ENCODE measurements around the gene ETS1. TPM values are rescaled to one million over a fixed set of nuclear protein-coding genes. Genes with fewer than 3 reads are reported as not detected.
A peak's percentile ranks its signal among the peaks of the same experiment; 100 is the strongest.

ETS1 gene
- total RNA-seq, 2 experiments from 2014 or later, result 436 to 444 TPM

- H3K4me3 Mint-ChIP-seq, result peak overlapping the region; percentile 69
- peak overlapping the region; percentile 92 for H3K27ac Mint-ChIP-seq
- H3K9me3 Mint-ChIP-seq, result no peaks in the 10 kb centered on the region
- ChIA-PET CTCF (interaction anchor here (0.8 to 2.3 kb wide), 14 partner anchors 11 to 212 kb away, joined by 3 to 21 read pairs (median 6); no protein-coding TSS in a partner anchor), POLR2A (interaction anchor here (0.9 to 14.5 kb wide), 16 partner anchors 9 to 210 kb away, joined by 3 to 407 read pairs (median 8); partner anchors contain the start of gene FLI1)
- H3K4me1 Mint-ChIP-seq (ENCODE audit: low read depth), result peaks cover 98% of the 10 kb centered on the region
- peak; percentile 57 for DNase-seq
- no peaks in the 10 kb centered on the region for H3K27me3 Mint-ChIP-seq
- H3K36me3 Mint-ChIP-seq, result peaks cover 98% of the 10 kb centered on the region
- intact Hi-C loops (cut with micrococcal nuclease), result loop anchor here (5.0 kb wide), 1 partner anchor 214 kb away; no protein-coding TSS in a partner anchor
Measured at GRCh38 chr11:128483211-128483788, 104.1 kb downstream of the ETS1 start.

GRCh38 chr11:128482512-128483191 is 104.7 kb downstream of the ETS1 start:
- H3K27ac Mint-ChIP-seq, result peak overlapping the region; percentile 92
- POLR2A ChIA-PET, result interaction anchor here (1.1 to 14.5 kb wide), 14 partner anchors 10 to 211 kb away, joined by 4 to 407 read pairs (median 8); partner anchors contain the start of gene FLI1
- H3K27me3 Mint-ChIP-seq, result no peaks in the 10 kb centered on the region
- no peaks in the 10 kb centered on the region for H3K9me3 Mint-ChIP-seq
- CTCF ChIA-PET, result interaction anchor here (0.8 to 2.0 kb wide), 11 partner anchors 10 to 213 kb away, joined by 3 to 21 read pairs (median 7); no protein-coding TSS in a partner anchor
- DNase-seq, result peak; percentile 80
- peaks cover 96% of the 10 kb centered on the region for H3K4me1 Mint-ChIP-seq (ENCODE audit: low read depth)
- peaks cover 96% of the 10 kb centered on the region for H3K36me3 Mint-ChIP-seq
- intact Hi-C loops (cut with micrococcal nuclease), result loop anchor here (1.0 to 5.0 kb wide), 2 partner anchors 10 to 215 kb away; no protein-coding TSS in a partner anchor
- peak overlapping the region; percentile 69 for H3K4me3 Mint-ChIP-seq

GRCh38 chr11:128482092-128482491 is 105.3 kb downstream of the ETS1 start:
- peak overlapping the region; percentile 92 for H3K27ac Mint-ChIP-seq
- peak overlapping the region; percentile 69 for H3K4me3 Mint-ChIP-seq
- POLR2A ChIA-PET, result interaction anchor here (1.1 to 14.5 kb wide), 14 partner anchors 9 to 212 kb away, joined by 4 to 407 read pairs (median 8); partner anchors contain the start of gene FLI1
- DNase-seq, result no peak
- no peaks in the 10 kb centered on the region for H3K9me3 Mint-ChIP-seq
- H3K4me1 Mint-ChIP-seq (ENCODE audit: low read depth), result peaks cover 98% of the 10 kb centered on the region
- H3K36me3 Mint-ChIP-seq, result peaks cover 97% of the 10 kb centered on the region
- H3K27me3 Mint-ChIP-seq, result no peaks in the 10 kb centered on the region
- CTCF ChIA-PET, result interaction anchor here (1.1 to 2.0 kb wide), 8 partner anchors 10 to 192 kb away, joined by 3 to 21 read pairs (median 8); no protein-coding TSS in a partner anchor
- intact Hi-C loops (cut with micrococcal nuclease), result loop anchor here (1.0 to 5.0 kb wide), 2 partner anchors 10 to 215 kb away; no protein-coding TSS in a partner anchor

- DNase-seq, result no peak
- Mint-ChIP-seq H3K4me1 (ENCODE audit: low read depth) (peaks cover 98% of the 10 kb centered on the region), H3K36me3 (peaks cover 97% of the 10 kb centered on the region), H3K9me3 (no peaks in the 10 kb centered on the region), H3K27me3 (no peaks in the 10 kb centered on the region), H3K4me3 (peak overlapping the region; percentile 69), H3K27ac (peak overlapping the region; percentile 92)
- intact Hi-C loops (cut with micrococcal nuclease), result loop anchor here (5.0 kb wide), 1 partner anchor 216 kb away; no protein-coding TSS in a partner anchor
- ChIA-PET POLR2A (interaction anchor here (0.7 to 14.5 kb wide), 7 partner anchors 7 to 191 kb away, joined by 3 to 407 read pairs (median 9); no protein-coding TSS in a partner anchor), CTCF (interaction anchor here (0.9 to 3.2 kb wide), 8 partner anchors 16 to 308 kb away, joined by 3 to 20 read pairs (median 4); no protein-coding TSS in a partner anchor)
Measured at GRCh38 chr11:128481135-128481534, 106.2 kb downstream of the ETS1 start.

GRCh38 chr11:128480665-128481064 is 106.7 kb downstream of the ETS1 start:
- H3K4me1 Mint-ChIP-seq (ENCODE audit: low read depth), result peaks cover 98% of the 10 kb centered on the region
- intact Hi-C loops (cut with micrococcal nuclease), result loop anchor here (5.0 kb wide), 1 partner anchor 217 kb away; no protein-coding TSS in a partner anchor
- H3K4me3 Mint-ChIP-seq, result peak overlapping the region; percentile 69
- POLR2A ChIA-PET, result interaction anchor here (0.7 to 6.8 kb wide), 8 partner anchors 8 to 39 kb away, joined by 3 to 83 read pairs (median 7); no protein-coding TSS in a partner anchor
- no peaks in the 10 kb centered on the region for H3K9me3 Mint-ChIP-seq
- H3K27ac Mint-ChIP-seq, result peak overlapping the region; percentile 92
- H3K27me3 Mint-ChIP-seq, result no peaks in the 10 kb centered on the region
- no peak for DNase-seq
- CTCF ChIA-PET, result interaction anchor here (0.8 to 3.2 kb wide), 7 partner anchors 16 to 308 kb away, joined by 3 to 20 read pairs (median 4); no protein-coding TSS in a partner anchor
- peaks cover 97% of the 10 kb centered on the region for H3K36me3 Mint-ChIP-seq

GRCh38 chr11:128480066-128480465 is 107.3 kb downstream of the ETS1 start:
- no peaks in the 10 kb centered on the region for H3K27me3 Mint-ChIP-seq
- peaks cover 96% of the 10 kb centered on the region for H3K36me3 Mint-ChIP-seq
- no peaks in the 10 kb centered on the region for H3K9me3 Mint-ChIP-seq
- H3K4me1 Mint-ChIP-seq (ENCODE audit: low read depth), result peaks cover 98% of the 10 kb centered on the region
- DNase-seq, result peak; percentile 56
- ChIA-PET CTCF (interaction anchor here (0.6 to 3.2 kb wide), 10 partner anchors 10 to 322 kb away, joined by 3 to 20 read pairs (median 3); no protein-coding TSS in a partner anchor), POLR2A (interaction anchor here (1.0 to 6.8 kb wide), 11 partner anchors 8 to 43 kb away, joined by 3 to 83 read pairs (median 6); no protein-coding TSS in a partner anchor)
- peak overlapping the region; percentile 69 for H3K4me3 Mint-ChIP-seq
- H3K27ac Mint-ChIP-seq, result peak overlapping the region; percentile 92
- intact Hi-C loops (cut with micrococcal nuclease), result loop anchor here (5.0 kb wide), 1 partner anchor 217 kb away; no protein-coding TSS in a partner anchor

- DNase-seq, result no peak
- H3K4me1 Mint-ChIP-seq (ENCODE audit: low read depth), result peaks cover 98% of the 10 kb centered on the region
- H3K27me3 Mint-ChIP-seq, result no peaks in the 10 kb centered on the region
- no peaks in the 10 kb centered on the region for H3K9me3 Mint-ChIP-seq
- peak overlapping the region; percentile 92 for H3K27ac Mint-ChIP-seq
- H3K4me3 Mint-ChIP-seq, result peak overlapping the region; percentile 69
- intact Hi-C loops (cut with micrococcal nuclease), result loop anchor here (10.0 kb wide), 1 partner anchor 444 kb away; no protein-coding TSS in a partner anchor
- H3K36me3 Mint-ChIP-seq, result peaks cover 96% of the 10 kb centered on the region
- CTCF ChIA-PET, result interaction anchor here (0.7 to 3.2 kb wide), 6 partner anchors 18 to 422 kb away, joined by 3 to 20 read pairs (median 3); no protein-coding TSS in a partner anchor
- POLR2A ChIA-PET, result interaction anchor here (0.8 to 6.8 kb wide), 13 partner anchors 8 to 150 kb away, joined by 3 to 83 read pairs (median 5); no protein-coding TSS in a partner anchor
Measured at GRCh38 chr11:128479144-128479543, 108.2 kb downstream of the ETS1 start.

GRCh38 chr11:128478305-128478704 is 109.1 kb downstream of the ETS1 start:
- H3K36me3 Mint-ChIP-seq, result peaks cover 96% of the 10 kb centered on the region
- H3K4me3 Mint-ChIP-seq, result peak overlapping the region; percentile 69
- POLR2A ChIA-PET, result interaction anchor here (1.6 to 6.8 kb wide), 3 partner anchors 14 to 151 kb away, joined by 4 to 83 read pairs (median 18); no protein-coding TSS in a partner anchor
- intact Hi-C loops (cut with micrococcal nuclease), result loop anchor here (10.0 kb wide), 1 partner anchor 444 kb away; no protein-coding TSS in a partner anchor
- no peak for DNase-seq
- peaks cover 98% of the 10 kb centered on the region for H3K4me1 Mint-ChIP-seq (ENCODE audit: low read depth)
- H3K27me3 Mint-ChIP-seq, result no peaks in the 10 kb centered on the region
- CTCF ChIA-PET, result interaction anchor here (0.7 to 3.2 kb wide), 3 partner anchors 28 to 188 kb away, joined by 3 to 20 read pairs (median 4); no protein-coding TSS in a partner anchor
- no peaks in the 10 kb centered on the region for H3K9me3 Mint-ChIP-seq
- peak overlapping the region; percentile 92 for H3K27ac Mint-ChIP-seq

- Mint-ChIP-seq H3K4me1 (ENCODE audit: low read depth) (peaks cover 98% of the 10 kb centered on the region), H3K36me3 (peaks cover 96% of the 10 kb centered on the region), H3K9me3 (no peaks in the 10 kb centered on the region), H3K27ac (peak overlapping the region; percentile 99), H3K4me3 (peak overlapping the region; percentile 57), H3K27me3 (no peaks in the 10 kb centered on the region)
- POLR2A ChIA-PET, result interaction anchor here (1.3 to 6.8 kb wide), 3 partner anchors 10 to 134 kb away, joined by 4 to 86 read pairs (median 4); no protein-coding TSS in a partner anchor
- CTCF ChIA-PET, result interaction anchor here (0.7 to 1.5 kb wide), 4 partner anchors 13 to 187 kb away, joined by 3 to 6 read pairs (median 4); no protein-coding TSS in a partner anchor
- intact Hi-C loops (cut with micrococcal nuclease), result loop anchor here (10.0 kb wide), 1 partner anchor 443 kb away; no protein-coding TSS in a partner anchor
- no peak for DNase-seq
Measured at GRCh38 chr11:128477811-128478210, 109.5 kb downstream of the ETS1 start.

- Mint-ChIP-seq H3K4me3 (peak overlapping the region; percentile 66), H3K36me3 (peaks cover 96% of the 10 kb centered on the region), H3K27me3 (no peaks in the 10 kb centered on the region), H3K4me1 (ENCODE audit: low read depth) (peaks cover 98% of the 10 kb centered on the region), H3K27ac (peak overlapping the region; percentile 99), H3K9me3 (no peaks in the 10 kb centered on the region)
- ChIA-PET CTCF (interaction anchor here (1.2 to 1.9 kb wide), 9 partner anchors 12 to 305 kb away, joined by 3 to 8 read pairs (median 4); no protein-coding TSS in a partner anchor), POLR2A (interaction anchor here (0.7 to 6.8 kb wide), 15 partner anchors 9 to 188 kb away, joined by 3 to 86 read pairs (median 5); no protein-coding TSS in a partner anchor)
- intact Hi-C loops (cut with micrococcal nuclease), result loop anchor here (10.0 kb wide), 1 partner anchor 442 kb away; no protein-coding TSS in a partner anchor
- DNase-seq, result no peak
Measured at GRCh38 chr11:128477278-128477677, 110.1 kb downstream of the ETS1 start.

Measured in activated CD4-positive, alpha-beta memory T cell treated with anti-CD3 and anti-CD28 coated beads for 36 hours (primary cell).